Stimulated activated CD8-positive, alpha-beta memory T cell treated with anti-CD3 and anti-CD28 coated beads, Interleukin-15, amount 100 ng/mL, for 24 hours (primary cell): ENCODE data around the gene HERC5.
"Not testable (repeated sequence)": the region's sequence is repeated elsewhere in the genome, so short reads cannot be mapped to it uniquely, and the experiment has no call there.

Experiments
- DNase-seq: peaks from one replicate; pipeline ENCODE4 v3.0.0-alpha.2; 2020; ENCODE audit warnings: low read depth

Gene HERC5

GRCh38 chr4:88448211-88448765 lies 8.6 kb upstream of the HERC5 start:
- not testable (repeated sequence) for DNase-seq

GRCh38 chr4:88448889-88449288 lies 8.0 kb upstream of the HERC5 start:
- no peak for DNase-seq

- DNase-seq: no peak
These were observed 7.6 kb upstream of the HERC5 start for GRCh38 chr4:88449290-88449689.

GRCh38 chr4:88451205-88451604 lies 5.7 kb upstream of the HERC5 start:
- DNase-seq: no peak

- DNase-seq: no peak
These were observed 4.0 kb upstream of the HERC5 start for GRCh38 chr4:88452912-88453311.

GRCh38 chr4:88457307-88458103 lies 586 bp downstream of the HERC5 start:
- peak; percentile 13 for DNase-seq

GRCh38 chr4:88458104-88458740 lies 1.3 kb downstream of the HERC5 start:
- no peak for DNase-seq

- DNase-seq: no peak
These were observed 8.8 kb downstream of the HERC5 start for GRCh38 chr4:88465653-88466192.

GRCh38 chr4:88467392-88467791 lies 10.5 kb downstream of the HERC5 start:
- no peak for DNase-seq

GRCh38 chr4:88477229-88477860 lies 20.4 kb downstream of the HERC5 start:
- no peak for DNase-seq

- DNase-seq: no peak
These were observed 21.3 kb downstream of the HERC5 start for GRCh38 chr4:88478247-88478646.

- no peak for DNase-seq
These were observed 24.6 kb downstream of the HERC5 start for GRCh38 chr4:88481537-88481936.

GRCh38 chr4:88489100-88489761 lies 32.3 kb downstream of the HERC5 start:
- DNase-seq: no peak

GRCh38 chr4:88497859-88498409 lies 41.0 kb downstream of the HERC5 start:
- DNase-seq: no peak

GRCh38 chr4:88503344-88503743 lies 46.4 kb downstream of the HERC5 start:
- no peak for DNase-seq

- no peak for DNase-seq
These were observed 54.3 kb downstream of the HERC5 start for GRCh38 chr4:88511236-88511635.

- DNase-seq: no peak
These were observed 57.9 kb downstream of the HERC5 start for GRCh38 chr4:88514557-88515511.

- no peak for DNase-seq
These were observed 59.8 kb downstream of the HERC5 start for GRCh38 chr4:88516746-88517145.

- DNase-seq: no peak
These were observed 60.9 kb downstream of the HERC5 start for GRCh38 chr4:88517825-88518224.

- DNase-seq: no peak
These were observed 62.0 kb downstream of the HERC5 start for GRCh38 chr4:88518911-88519310.
